Adrenal gland (tissue), 12 donors: Measurements from ENCODE around the gene TRMT61A. TPM values are rescaled to one million over a fixed set of nuclear protein-coding genes. Genes with fewer than 3 reads are reported as not detected.

Experiments used
- DNase-seq, 7 donors: peaks; one replicate each; pipeline ENCODE4 v3.0.0-alpha.2; 2019 to 2020
- H3K27ac ChIP-seq, 5 donors: fragments of 200-600 bp; sonication (generic) in 4 of 5; 1 replicate in 3 of 5; 2 replicates in 2 of 5; pipeline versions ENCODE4 v1.5.1 to v1.8.0; 2016 to 2020; ENCODE audit warnings: mild to moderate bottlenecking in 1 of 5
- H3K27me3 ChIP-seq: fragments of 200-600 bp; 2 replicates; pipeline ENCODE4 v1.8.0; 2021
- H3K36me3 ChIP-seq, 2 donors: fragments of 200-600 bp; replicated peaks in 1 of 2; 1 replicate in 1 of 2; 2 replicates in 1 of 2; pipeline versions ENCODE4 v1.5.1 to v1.8.0; 2018 to 2022
- H3K4me1 ChIP-seq, 2 donors: fragments of 200-600 bp; replicated peaks in 1 of 2; 1 replicate in 1 of 2; 2 replicates in 1 of 2; pipeline versions ENCODE4 v1.5.1 to v1.8.0; 2018 to 2021
- H3K4me3 ChIP-seq, 4 donors: fragments of 200-600 bp; sonication (generic) in 3 of 4; one replicate each; pipeline ENCODE4 v1.5.1; 2016 to 2018
- H3K9me3 ChIP-seq, 3 donors: fragments of 200-600 bp; sonication (generic) in 1 of 3; replicated peaks in 1 of 3; 1 replicate in 2 of 3; 2 replicates in 1 of 3; pipeline versions ENCODE4 v1.5.1 to v1.8.0; 2016 to 2021
- POLR2A ChIP-seq, 2 donors: fragments of 450-650 bp; IDR thresholded peaks; one replicate each; pipeline ENCODE4 v1.6.1; 2017; ENCODE audit warnings: antibody characterized with exemption in 2 of 2, mild to moderate bottlenecking in 2 of 2, moderate library complexity in 1 of 2
- WGBS, 4 donors: extraction: QIAGEN DNeasy Blood & Tissue Kit in 2 of 4; methylation state at CpG; one replicate each; pipeline versions ENCODE4 v1.1.5 to v1.1.7; 2013 to 2017; 5-methylcytosine and 5-hydroxymethylcytosine counted together
- intact Hi-C, 2 donors: fragments of 100-400 bp; cut with DNase I; formaldehyde crosslinking; loops; one replicate each; pipeline versions ENCODE4 v1.14.1 to v1.15.0; 2022 to 2023
- polyA plus RNA-seq, 3 donors: library from polyadenylated mRNA; stranded (reverse); fragments of 200-250 nt in 2 of 3; fragments of 350-450 nt in 1 of 3; fragmentation: Illumina TruSeq in 1 of 3; extraction: RNeasy Lipid Tissue Mini Kit (QIAGEN cat#74804) in 1 of 3; gene quantifications; one replicate each; pipeline ENCODE4 v1.2.3, GENCODE V29; 2013 to 2014
- total RNA-seq, 9 donors: library from RNA; depleted of rRNA in 4 of 9; stranded (reverse); fragments of >200 nt in 4 of 9; fragments of 120-200 nt in 1 of 9; fragmentation: NEBNext Ultra II Directional in 1 of 9; extraction: Animal tissue kit (Norgen Biotek cat#: 25700) in 1 of 9; gene quantifications; one replicate each; pipeline versions ENCODE4 v1.1.0 to v1.2.4, GENCODE V29; 2013 to 2023
- TF ChIP-seq, protein P1 (sequence below), 6 experiments: fragments of 450-650 bp in 4 of 6; fragments of 200-600 bp in 2 of 6; sonication (generic) in 1 of 6; IDR thresholded peaks; 1 replicate in 5 of 6; 2 replicates in 1 of 6; pipeline versions ENCODE4 v1.5.1 to v1.8.0; 2016 to 2021; ENCODE audit warnings: antibody characterized with exemption in 6 of 6, mild to moderate bottlenecking in 2 of 6, moderate library complexity in 1 of 6
- donor health status: healthy with polysubstance abuse.
- donor health status: Bipolar disorder and iron deficiency.
- donor health status: DM: yes; HTN: yes; CAD: no.
- donor health status: DM: no; HTN: no; CAD: no.
- donor health status: DM: no; HTN: no; CAD: no.
- donor health status: DM: yes; HTN: yes; CAD: no.

TRMT61A gene
- total and polyA plus RNA-seq, 12 donors = 2.5 to 26.0 (median 13.5) TPM

- Histone ChIP-seq H3K4me1 (peaks cover 26 to 44% of the 10 kb centered on the region in 2 donors), H3K4me3 (peak overlapping the region; percentile 21 to 96 (median 92)), H3K9me3 (no peaks in the 10 kb centered on the region), H3K27me3 (no peaks in the 10 kb centered on the region), H3K27ac (peak overlapping the region in 4 of 5 donors; percentile 57 to 88 (median 86)), H3K36me3 (no peaks in the 10 kb centered on the region)
- 43 to 51% (median 47%) methylated on average over 11 to 42 of the region's 42 CpGs for WGBS, 4 donors
- TF ChIP-seq, protein P1, sequence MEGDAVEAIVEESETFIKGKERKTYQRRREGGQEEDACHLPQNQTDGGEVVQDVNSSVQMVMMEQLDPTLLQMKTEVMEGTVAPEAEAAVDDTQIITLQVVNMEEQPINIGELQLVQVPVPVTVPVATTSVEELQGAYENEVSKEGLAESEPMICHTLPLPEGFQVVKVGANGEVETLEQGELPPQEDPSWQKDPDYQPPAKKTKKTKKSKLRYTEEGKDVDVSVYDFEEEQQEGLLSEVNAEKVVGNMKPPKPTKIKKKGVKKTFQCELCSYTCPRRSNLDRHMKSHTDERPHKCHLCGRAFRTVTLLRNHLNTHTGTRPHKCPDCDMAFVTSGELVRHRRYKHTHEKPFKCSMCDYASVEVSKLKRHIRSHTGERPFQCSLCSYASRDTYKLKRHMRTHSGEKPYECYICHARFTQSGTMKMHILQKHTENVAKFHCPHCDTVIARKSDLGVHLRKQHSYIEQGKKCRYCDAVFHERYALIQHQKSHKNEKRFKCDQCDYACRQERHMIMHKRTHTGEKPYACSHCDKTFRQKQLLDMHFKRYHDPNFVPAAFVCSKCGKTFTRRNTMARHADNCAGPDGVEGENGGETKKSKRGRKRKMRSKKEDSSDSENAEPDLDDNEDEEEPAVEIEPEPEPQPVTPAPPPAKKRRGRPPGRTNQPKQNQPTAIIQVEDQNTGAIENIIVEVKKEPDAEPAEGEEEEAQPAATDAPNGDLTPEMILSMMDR (IDR thresholded peaks at IDR 0.05) = no peak
- no peak for TF ChIP-seq POLR2A (IDR thresholded peaks at IDR 0.05)
- intact Hi-C loops = no loop called here
- DNase-seq = no peak
Observed at GRCh38 chr14:103529383-103530365, 678 bp downstream of the TRMT61A start.

- TF ChIP-seq, protein P1 (IDR thresholded peaks at IDR 0.05) = no peak
- no peak for TF ChIP-seq POLR2A (IDR thresholded peaks at IDR 0.05)
- DNase-seq = no peak
- Histone ChIP-seq H3K27me3 (no peaks in the 10 kb centered on the region), H3K4me1 (peaks cover 26 to 44% of the 10 kb centered on the region in 2 donors), H3K9me3 (no peaks in the 10 kb centered on the region), H3K36me3 (no peaks in the 10 kb centered on the region), H3K4me3 (no peak overlapping the region), H3K27ac (no peak overlapping the region)
- WGBS, 4 donors = 57 to 81% (median 57%) methylated on average over 3 to 7 of the region's 7 CpGs
- intact Hi-C loops = no loop called here
Observed at GRCh38 chr14:103530390-103530789, 1.4 kb downstream of the TRMT61A start.

GRCh38 chr14:103530831-103531230 is 1.8 kb downstream of the TRMT61A start:
- Histone ChIP-seq H3K27ac (no peak overlapping the region), H3K4me1 (peaks cover 25 to 44% of the 10 kb centered on the region in 2 donors), H3K9me3 (no peaks in the 10 kb centered on the region), H3K36me3 (no peaks in the 10 kb centered on the region), H3K4me3 (no peak overlapping the region), H3K27me3 (no peaks in the 10 kb centered on the region)
- intact Hi-C loops = no loop called here
- TF ChIP-seq POLR2A (IDR thresholded peaks at IDR 0.05) = no peak
- TF ChIP-seq, protein P1 (IDR thresholded peaks at IDR 0.05) = no peak
- DNase-seq = no peak
- 86 to 93% (median 92%) methylated on average over 3 to 11 of the region's 11 CpGs for WGBS, 4 donors

DNA sequence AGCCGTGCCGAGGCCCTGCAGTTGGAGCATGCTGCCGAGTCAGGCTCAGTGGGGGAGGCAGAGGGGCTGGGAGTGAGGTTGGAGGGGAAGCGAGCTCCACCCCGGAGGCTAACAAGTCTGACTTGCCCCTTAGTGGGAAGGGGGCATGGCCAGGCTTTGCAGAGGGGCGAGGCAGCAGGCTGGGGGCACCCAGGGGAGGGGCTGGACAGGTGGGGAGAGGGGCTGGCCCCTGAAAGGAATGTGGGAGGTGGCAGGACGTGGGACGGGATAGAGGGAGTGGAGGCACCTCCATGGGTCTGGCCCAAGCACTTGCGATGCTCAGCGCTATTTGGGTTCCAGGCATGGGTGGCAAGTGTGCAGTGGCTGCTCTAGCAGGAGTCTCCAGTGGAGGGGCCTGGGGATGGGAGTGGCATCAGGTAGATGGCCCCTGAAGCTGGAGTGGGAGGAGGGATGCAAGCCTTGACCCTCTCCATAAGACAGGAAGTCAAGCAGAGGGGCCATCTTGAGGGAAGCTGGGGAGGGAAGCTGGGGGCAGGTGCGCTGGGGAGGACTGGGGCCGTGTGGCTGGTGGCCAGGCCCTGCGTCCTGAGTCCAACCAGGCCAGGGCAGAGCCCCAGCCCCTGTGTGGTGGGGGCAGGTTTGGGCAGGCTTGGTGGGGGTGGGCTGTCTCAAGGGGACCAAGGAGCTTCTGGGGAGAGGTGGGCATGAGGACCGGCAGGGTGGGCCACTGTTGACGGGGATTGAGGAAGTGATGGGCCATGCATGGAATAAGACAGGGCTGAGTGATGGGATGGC is 2.6 kb downstream of the TRMT61A start:
- TF ChIP-seq, protein P1 (IDR thresholded peaks at IDR 0.05) = no peak
- no peak for TF ChIP-seq POLR2A (IDR thresholded peaks at IDR 0.05)
- WGBS, 4 donors = 86 to 92% (median 87%) methylated on average over 9 to 15 of the region's 15 CpGs
- intact Hi-C loops = no loop called here
- Histone ChIP-seq H3K4me3 (no peak overlapping the region), H3K27me3 (no peaks in the 10 kb centered on the region), H3K27ac (no peak overlapping the region), H3K9me3 (no peaks in the 10 kb centered on the region), H3K4me1 (peaks cover 19 to 38% of the 10 kb centered on the region in 2 donors), H3K36me3 (no peaks in the 10 kb centered on the region)
- DNase-seq = no peak
